ENCODE data around the gene ATXN7L3.
"Not testable (repeated sequence)": the region's sequence is repeated elsewhere in the genome, so short reads cannot be mapped to it uniquely, and the experiment has no call there.

Gene ATXN7L3

DNA sequence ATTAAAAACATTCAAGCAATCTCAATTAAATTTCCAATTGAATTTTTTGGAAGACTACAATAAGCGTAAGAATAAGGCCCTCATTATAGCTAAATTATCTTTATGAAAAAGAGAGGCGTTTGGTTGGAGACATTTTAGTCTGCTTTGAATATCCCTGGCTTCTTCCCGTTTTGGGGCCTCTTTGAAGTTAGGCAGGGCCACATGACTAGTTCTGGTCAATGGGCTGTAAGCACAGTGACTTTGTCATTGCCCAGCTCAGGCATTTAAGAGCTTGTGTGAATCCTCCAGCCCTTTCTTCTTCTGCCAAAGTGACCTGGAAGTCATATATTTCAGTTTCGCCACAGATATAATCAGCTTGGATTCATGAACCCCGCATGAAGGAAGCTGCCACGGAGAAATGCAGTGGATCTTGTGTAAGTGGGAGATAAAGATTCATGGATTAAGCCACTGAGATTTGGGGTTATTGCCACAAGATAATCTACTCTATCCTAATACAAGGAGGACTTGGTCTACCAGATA is 41.5 kb upstream of the ATXN7L3 start:
- Histone ChIP-seq H3K27me3 (ENCODE audit: control insufficient read depth in 1 of 2, insufficient read depth in 1 of 2, low read length in 2 of 2) (no peaks in the 10 kb centered on the region), H3K36me3 (ENCODE audit: control insufficient read depth in 1 of 2, insufficient read depth in 2 of 2, low read depth in 1 of 2, low read length in 2 of 2) (no peaks in the 10 kb centered on the region), H2AFZ (ENCODE audit: low read depth, low read length) (no peak overlapping the region), H3K4me1 (ENCODE audit: control insufficient read depth, insufficient read depth, low read depth, low read length) (peaks cover under 1% of the 10 kb centered on the region), H3K79me1 (replicated peaks; ENCODE audit: low read length, poor library complexity, severe bottlenecking) (no peaks in the 10 kb centered on the region), H2BK12ac (ENCODE audit: low read length in 2 of 2) (no peak overlapping the region), H4K8ac (ENCODE audit: low read length) (no peak overlapping the region), H3K23ac (ENCODE audit: low read length in 2 of 2) (no peak overlapping the region), H2BK15ac (ENCODE audit: low read depth, poor library complexity, severe bottlenecking) (no peak overlapping the region), H4K91ac (ENCODE audit: low read length) (no peak overlapping the region), H3K4me3 (ENCODE audit: insufficient read depth in 1 of 2, low read depth in 1 of 2, low read length in 2 of 2) (no peak overlapping the region), H3K9me3 (ENCODE audit: control insufficient read depth, low read length) (no peaks in the 10 kb centered on the region), H2BK120ac (ENCODE audit: low read depth, low read length) (no peak overlapping the region), H3K4me2 (ENCODE audit: low read length, poor library complexity, severe bottlenecking) (no peak overlapping the region), H3K27ac (ENCODE audit: low read length, poor library complexity, severe bottlenecking) (no peak overlapping the region), H3K14ac (ENCODE audit: low read length in 2 of 2) (no peak overlapping the region), H3K4ac (ENCODE audit: low read depth in 1 of 2, low read length in 2 of 2) (no peak overlapping the region), H2AK5ac (ENCODE audit: low read length, severe bottlenecking) (no peak overlapping the region), H3K9ac (ENCODE audit: low read length) (no peak overlapping the region), H2BK5ac (ENCODE audit: low read depth, low read length, poor library complexity, severe bottlenecking) (no peak overlapping the region), H3K18ac (ENCODE audit: low read depth in 1 of 2, low read length in 2 of 2) (no peak overlapping the region)
- 84% methylated on average over 2 of the region's 6 CpGs for WGBS
- no peak for DNase-seq

DNA sequence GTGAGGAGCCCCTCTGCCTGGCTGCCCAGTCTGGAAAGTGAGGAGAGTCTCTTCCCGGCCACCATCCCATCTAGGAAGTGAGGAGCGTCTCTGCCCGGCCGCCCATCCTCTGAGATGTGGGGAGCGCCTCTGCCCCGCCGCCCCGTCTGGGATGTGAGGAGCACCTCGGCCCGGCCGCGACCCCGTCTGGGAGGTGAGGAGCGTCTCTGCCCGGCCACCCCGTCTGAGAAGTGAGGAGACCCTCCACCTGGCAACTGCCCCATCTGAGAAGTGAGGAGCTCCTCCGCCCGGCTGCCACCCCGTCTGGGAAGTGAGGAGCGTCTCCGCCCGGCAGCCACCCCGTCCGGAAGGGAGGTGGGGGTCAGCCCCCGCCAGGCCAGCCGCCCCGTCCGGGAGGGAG is 38.2 kb upstream of the ATXN7L3 start:
- H3K27ac ChIP-seq (ENCODE audit: low read length, poor library complexity, severe bottlenecking); H3K14ac ChIP-seq (ENCODE audit: low read length in 2 of 2); H3K36me3 ChIP-seq (ENCODE audit: control insufficient read depth in 1 of 2, insufficient read depth in 2 of 2, low read depth in 1 of 2, low read length in 2 of 2); H3K9me3 ChIP-seq (ENCODE audit: control insufficient read depth, low read length); H3K4ac ChIP-seq (ENCODE audit: low read depth in 1 of 2, low read length in 2 of 2); H3K23ac ChIP-seq (ENCODE audit: low read length in 2 of 2); H4K8ac ChIP-seq (ENCODE audit: low read length); DNase-seq; H3K18ac ChIP-seq (ENCODE audit: low read depth in 1 of 2, low read length in 2 of 2); H3K4me2 ChIP-seq (ENCODE audit: low read length, poor library complexity, severe bottlenecking); H2BK12ac ChIP-seq (ENCODE audit: low read length in 2 of 2); H2BK15ac ChIP-seq (ENCODE audit: low read depth, poor library complexity, severe bottlenecking); H2BK120ac ChIP-seq (ENCODE audit: low read depth, low read length); H3K79me1 ChIP-seq (replicated peaks; ENCODE audit: low read length, poor library complexity, severe bottlenecking); H2AK5ac ChIP-seq (ENCODE audit: low read length, severe bottlenecking); H2AFZ ChIP-seq (ENCODE audit: low read depth, low read length); H3K4me3 ChIP-seq (ENCODE audit: insufficient read depth in 1 of 2, low read depth in 1 of 2, low read length in 2 of 2); H3K9ac ChIP-seq (ENCODE audit: low read length); H3K27me3 ChIP-seq (ENCODE audit: control insufficient read depth in 1 of 2, insufficient read depth in 1 of 2, low read length in 2 of 2); H2BK5ac ChIP-seq (ENCODE audit: low read depth, low read length, poor library complexity, severe bottlenecking); H4K91ac ChIP-seq (ENCODE audit: low read length): not testable (repeated sequence)
- WGBS: 96% methylated on average over 14 of the region's 28 CpGs
- peaks cover 15% of the 10 kb centered on the region for H3K4me1 ChIP-seq (ENCODE audit: control insufficient read depth, insufficient read depth, low read depth, low read length)

DNA sequence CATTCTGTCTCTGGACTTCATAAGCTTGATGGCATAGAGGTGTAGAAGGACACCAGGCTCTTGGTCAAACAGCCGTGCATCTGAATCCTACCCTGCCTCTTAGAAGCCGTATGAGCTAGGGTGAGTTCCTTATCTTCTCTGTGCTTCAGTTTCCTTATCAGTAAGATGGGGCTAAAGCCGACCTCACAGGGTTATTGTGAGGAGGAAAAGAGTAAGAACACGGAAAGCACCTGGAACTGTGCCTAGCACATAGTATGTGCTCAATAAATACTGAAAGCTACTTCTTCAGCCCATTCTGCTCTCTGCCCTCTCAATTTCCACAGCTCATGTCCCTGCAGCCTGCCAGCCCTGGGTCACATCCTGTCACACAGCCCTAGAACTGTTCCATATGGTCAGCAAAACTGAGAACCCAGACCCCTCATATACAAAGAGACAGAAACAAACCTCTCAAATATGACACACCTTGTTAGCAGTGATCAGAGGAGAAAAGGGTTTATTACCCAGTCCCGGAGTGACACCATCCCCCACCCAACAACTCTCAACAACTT is 36.8 kb upstream of the ATXN7L3 start:
- H2AK5ac ChIP-seq (ENCODE audit: low read length, severe bottlenecking): peak overlapping the region; percentile 40
- no peak overlapping the region for H3K9ac ChIP-seq (ENCODE audit: low read length)
- no peak overlapping the region for H3K18ac ChIP-seq (ENCODE audit: low read depth in 1 of 2, low read length in 2 of 2)
- no peak overlapping the region for H2BK5ac ChIP-seq (ENCODE audit: low read depth, low read length, poor library complexity, severe bottlenecking)
- WGBS: 89% methylated on average over 4 of the region's 5 CpGs
- H2BK15ac ChIP-seq (ENCODE audit: low read depth, poor library complexity, severe bottlenecking): no peak overlapping the region
- H3K14ac ChIP-seq (ENCODE audit: low read length in 2 of 2): no peak overlapping the region
- H3K9me3 ChIP-seq (ENCODE audit: control insufficient read depth, low read length): no peaks in the 10 kb centered on the region
- H3K4me2 ChIP-seq (ENCODE audit: low read length, poor library complexity, severe bottlenecking): no peak overlapping the region
- peaks cover 16% of the 10 kb centered on the region for H3K4me1 ChIP-seq (ENCODE audit: control insufficient read depth, insufficient read depth, low read depth, low read length)
- DNase-seq: no peak
- no peaks in the 10 kb centered on the region for H3K79me1 ChIP-seq (replicated peaks; ENCODE audit: low read length, poor library complexity, severe bottlenecking)
- H2BK120ac ChIP-seq (ENCODE audit: low read depth, low read length): no peak overlapping the region
- H3K27ac ChIP-seq (ENCODE audit: low read length, poor library complexity, severe bottlenecking): no peak overlapping the region
- no peak overlapping the region for H4K8ac ChIP-seq (ENCODE audit: low read length)
- H4K91ac ChIP-seq (ENCODE audit: low read length): no peak overlapping the region
- H3K27me3 ChIP-seq (ENCODE audit: control insufficient read depth in 1 of 2, insufficient read depth in 1 of 2, low read length in 2 of 2): no peaks in the 10 kb centered on the region
- H3K4me3 ChIP-seq (ENCODE audit: insufficient read depth in 1 of 2, low read depth in 1 of 2, low read length in 2 of 2): no peak overlapping the region
- no peak overlapping the region for H2BK12ac ChIP-seq (ENCODE audit: low read length in 2 of 2)
- H3K23ac ChIP-seq (ENCODE audit: low read length in 2 of 2): no peak overlapping the region
- no peak overlapping the region for H3K4ac ChIP-seq (ENCODE audit: low read depth in 1 of 2, low read length in 2 of 2)
- no peak overlapping the region for H2AFZ ChIP-seq (ENCODE audit: low read depth, low read length)
- H3K36me3 ChIP-seq (ENCODE audit: control insufficient read depth in 1 of 2, insufficient read depth in 2 of 2, low read depth in 1 of 2, low read length in 2 of 2): no peaks in the 10 kb centered on the region

DNA sequence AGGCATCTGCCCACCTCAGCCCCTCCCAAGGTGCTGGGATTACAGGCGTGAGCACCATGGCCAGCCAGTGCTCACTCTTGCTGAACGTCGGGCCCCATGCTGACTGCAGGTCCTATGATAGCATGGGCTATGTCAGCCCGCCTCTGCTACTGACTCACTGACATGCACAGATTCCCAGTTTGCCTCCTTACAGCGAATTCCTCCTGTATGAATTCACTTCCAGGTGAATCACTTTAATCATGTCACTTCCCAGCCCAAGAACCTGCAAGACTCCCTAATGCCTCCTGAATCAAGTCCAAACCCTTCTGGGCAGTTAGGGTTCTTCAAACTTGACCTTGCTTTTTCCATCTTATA is 35.9 kb upstream of the ATXN7L3 start:
- Histone ChIP-seq H4K91ac (ENCODE audit: low read length) (no peak overlapping the region), H3K36me3 (ENCODE audit: control insufficient read depth in 1 of 2, insufficient read depth in 2 of 2, low read depth in 1 of 2, low read length in 2 of 2) (no peaks in the 10 kb centered on the region), H3K23ac (ENCODE audit: low read length in 2 of 2) (no peak overlapping the region), H3K4ac (ENCODE audit: low read depth in 1 of 2, low read length in 2 of 2) (no peak overlapping the region), H2BK120ac (ENCODE audit: low read depth, low read length) (no peak overlapping the region), H2BK5ac (ENCODE audit: low read depth, low read length, poor library complexity, severe bottlenecking) (no peak overlapping the region), H2BK12ac (ENCODE audit: low read length in 2 of 2) (no peak overlapping the region), H3K14ac (ENCODE audit: low read length in 2 of 2) (no peak overlapping the region), H3K27ac (ENCODE audit: low read length, poor library complexity, severe bottlenecking) (peak overlapping the region; percentile 89), H3K4me3 (ENCODE audit: insufficient read depth in 1 of 2, low read depth in 1 of 2, low read length in 2 of 2) (no peak overlapping the region), H3K9ac (ENCODE audit: low read length) (no peak overlapping the region), H4K8ac (ENCODE audit: low read length) (no peak overlapping the region), H3K18ac (ENCODE audit: low read depth in 1 of 2, low read length in 2 of 2) (no peak overlapping the region), H2AFZ (ENCODE audit: low read depth, low read length) (no peak overlapping the region), H3K9me3 (ENCODE audit: control insufficient read depth, low read length) (no peaks in the 10 kb centered on the region), H3K4me1 (ENCODE audit: control insufficient read depth, insufficient read depth, low read depth, low read length) (peaks cover 16% of the 10 kb centered on the region), H2BK15ac (ENCODE audit: low read depth, poor library complexity, severe bottlenecking) (no peak overlapping the region), H3K4me2 (ENCODE audit: low read length, poor library complexity, severe bottlenecking) (no peak overlapping the region), H3K27me3 (ENCODE audit: control insufficient read depth in 1 of 2, insufficient read depth in 1 of 2, low read length in 2 of 2) (no peaks in the 10 kb centered on the region), H2AK5ac (ENCODE audit: low read length, severe bottlenecking) (no peak overlapping the region), H3K79me1 (replicated peaks; ENCODE audit: low read length, poor library complexity, severe bottlenecking) (no peaks in the 10 kb centered on the region)
- 73% methylated on average over 5 of the region's 5 CpGs for WGBS
- no peak for DNase-seq

All from mesenchymal stem cell (in vitro differentiated cells and primary cell).